Measurements from ENCODE around the gene EXD3.

EXD3 gene

GRCh38 chr9:137295849-137296669, 126.9 kb downstream of the EXD3 start:
- TF ChIP-seq, protein P1, sequence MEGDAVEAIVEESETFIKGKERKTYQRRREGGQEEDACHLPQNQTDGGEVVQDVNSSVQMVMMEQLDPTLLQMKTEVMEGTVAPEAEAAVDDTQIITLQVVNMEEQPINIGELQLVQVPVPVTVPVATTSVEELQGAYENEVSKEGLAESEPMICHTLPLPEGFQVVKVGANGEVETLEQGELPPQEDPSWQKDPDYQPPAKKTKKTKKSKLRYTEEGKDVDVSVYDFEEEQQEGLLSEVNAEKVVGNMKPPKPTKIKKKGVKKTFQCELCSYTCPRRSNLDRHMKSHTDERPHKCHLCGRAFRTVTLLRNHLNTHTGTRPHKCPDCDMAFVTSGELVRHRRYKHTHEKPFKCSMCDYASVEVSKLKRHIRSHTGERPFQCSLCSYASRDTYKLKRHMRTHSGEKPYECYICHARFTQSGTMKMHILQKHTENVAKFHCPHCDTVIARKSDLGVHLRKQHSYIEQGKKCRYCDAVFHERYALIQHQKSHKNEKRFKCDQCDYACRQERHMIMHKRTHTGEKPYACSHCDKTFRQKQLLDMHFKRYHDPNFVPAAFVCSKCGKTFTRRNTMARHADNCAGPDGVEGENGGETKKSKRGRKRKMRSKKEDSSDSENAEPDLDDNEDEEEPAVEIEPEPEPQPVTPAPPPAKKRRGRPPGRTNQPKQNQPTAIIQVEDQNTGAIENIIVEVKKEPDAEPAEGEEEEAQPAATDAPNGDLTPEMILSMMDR (IDR thresholded peaks at IDR 0.05; ENCODE audit: low read depth, low read length, missing control alignments), result no peak
- peak overlapping the region; percentile 20; the same call in 1 of the 2 replicates for H3K4me3 ChIP-seq (ENCODE audit: low read depth, low read length)
- no peak for DNase-seq (ENCODE audit: low read depth)

DNA sequence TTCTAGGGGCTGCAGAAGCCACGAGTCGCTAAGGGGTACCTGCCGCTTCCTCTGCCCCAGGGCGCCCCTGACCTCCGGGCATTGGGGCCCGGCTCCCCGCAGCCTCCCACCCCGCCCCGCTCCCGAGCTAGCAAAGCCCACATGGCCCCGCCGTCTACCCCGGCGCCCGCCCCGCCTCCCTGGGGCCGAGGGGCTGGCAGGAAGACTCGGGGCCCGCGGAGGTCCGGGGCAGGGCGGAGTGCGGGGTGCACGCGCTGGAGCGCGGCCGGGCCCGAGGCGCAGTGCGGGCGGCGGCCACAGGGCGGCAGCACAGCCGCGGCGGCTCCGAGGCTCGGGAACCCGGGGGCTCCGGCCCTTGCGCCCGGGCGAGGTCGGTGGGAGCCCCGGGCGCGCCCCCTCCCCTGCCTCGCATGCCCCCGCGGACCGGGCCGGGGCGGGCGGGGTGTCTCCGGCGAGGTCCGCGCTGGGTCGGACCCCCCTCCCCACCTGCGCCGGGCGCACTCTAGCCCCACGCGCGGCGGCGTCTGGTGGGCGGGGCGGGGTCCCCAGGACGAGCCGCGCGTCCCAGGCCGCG, 127.6 kb downstream of the EXD3 start:
- no peak for DNase-seq (ENCODE audit: low read depth)
- TF ChIP-seq, protein P1 (IDR thresholded peaks at IDR 0.05; ENCODE audit: low read depth, low read length, missing control alignments), result peak; percentile 66
- peak overlapping the region; percentile 20; the same call in 1 of the 2 replicates for H3K4me3 ChIP-seq (ENCODE audit: low read depth, low read length)

DNA sequence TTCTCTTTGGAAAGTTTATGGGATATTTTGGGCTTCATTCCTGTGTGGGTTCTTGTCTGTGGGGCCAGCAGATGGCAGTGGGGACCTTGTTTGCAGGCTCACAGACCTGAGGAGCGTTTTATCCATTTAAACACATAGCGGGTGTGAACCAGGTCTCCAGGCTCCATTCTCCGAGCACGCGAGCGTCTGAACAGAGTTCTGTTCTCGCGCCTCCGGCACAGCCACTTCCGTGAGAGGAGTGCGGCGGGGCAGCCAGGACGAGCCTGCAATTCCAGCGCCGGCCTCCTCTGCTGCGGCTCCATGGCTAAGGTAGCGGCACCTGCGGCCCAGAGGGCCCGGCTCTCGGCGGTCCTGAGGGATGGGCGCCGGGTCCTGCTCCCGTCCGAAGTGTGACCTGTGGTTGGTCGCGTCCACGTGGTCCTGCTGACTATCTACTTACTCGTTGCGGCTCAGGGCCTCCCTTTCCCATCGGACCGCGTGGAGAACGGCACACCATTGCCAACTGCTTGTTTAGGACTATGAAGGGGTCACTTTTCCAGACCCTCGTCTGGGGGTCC, 128.2 kb downstream of the EXD3 start:
- TF ChIP-seq, protein P1 (IDR thresholded peaks at IDR 0.05; ENCODE audit: low read depth, low read length, missing control alignments), result peak; percentile 32
- DNase-seq (ENCODE audit: low read depth), result no peak
- no peak overlapping the region for H3K4me3 ChIP-seq (ENCODE audit: low read depth, low read length)

- H3K4me3 ChIP-seq (ENCODE audit: low read depth, low read length), result no peak overlapping the region
- TF ChIP-seq, protein P1 (IDR thresholded peaks at IDR 0.05; ENCODE audit: low read depth, low read length, missing control alignments), result no peak
- no peak for DNase-seq (ENCODE audit: low read depth)
Measured at GRCh38 chr9:137294091-137294680, 128.8 kb downstream of the EXD3 start.

DNA sequence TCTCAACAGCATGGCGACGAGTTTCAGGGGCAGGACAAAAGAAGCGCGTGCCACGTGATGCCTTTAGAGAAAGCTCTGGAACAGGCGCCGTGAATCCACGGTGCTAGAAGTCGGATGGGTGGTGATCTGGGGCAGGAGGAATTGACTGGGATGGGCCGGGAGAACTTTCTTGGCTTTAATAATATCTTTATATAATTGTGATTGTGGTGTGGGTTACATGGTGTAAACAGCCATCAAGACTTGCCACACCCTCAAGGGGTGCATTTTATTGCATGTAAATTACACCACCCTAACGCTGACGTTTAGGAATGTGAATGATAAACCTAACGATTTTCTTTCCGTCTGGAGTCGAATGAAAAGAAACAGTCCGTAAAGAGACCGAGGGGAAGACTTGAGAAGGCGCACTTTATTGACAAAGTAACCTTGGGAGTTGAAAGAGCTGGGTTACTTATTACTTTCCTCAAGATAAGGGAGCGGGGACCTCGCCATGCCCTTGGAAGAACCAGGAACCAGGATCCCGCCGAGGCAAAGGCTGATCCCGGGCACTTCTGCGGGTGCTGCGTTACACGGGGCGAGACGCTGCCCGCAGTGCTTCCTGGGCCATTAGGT, 129.4 kb downstream of the EXD3 start:
- DNase-seq (ENCODE audit: low read depth), result no peak
- no peak overlapping the region for H3K4me3 ChIP-seq (ENCODE audit: low read depth, low read length)
- TF ChIP-seq, protein P1 (IDR thresholded peaks at IDR 0.05; ENCODE audit: low read depth, low read length, missing control alignments), result no peak

DNA sequence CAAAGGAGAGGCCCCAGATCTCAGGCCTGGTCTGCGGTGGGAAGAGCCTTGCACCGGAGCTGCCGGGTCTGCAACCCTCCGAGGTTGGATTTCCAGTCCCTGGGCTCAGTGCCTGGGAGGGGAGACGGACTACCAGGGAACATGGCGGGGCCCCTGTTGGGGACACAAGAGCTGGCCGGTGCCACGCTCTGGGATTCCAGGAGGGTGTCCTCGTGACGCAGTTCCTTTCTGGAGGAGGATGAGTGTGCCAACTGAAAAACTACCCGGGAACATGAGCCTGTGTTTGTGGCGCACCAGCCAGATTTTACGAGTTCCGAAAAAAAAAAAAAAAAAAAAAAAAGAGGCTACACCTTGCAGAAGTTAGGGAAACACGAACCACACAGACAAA, 129.9 kb downstream of the EXD3 start:
- TF ChIP-seq, protein P1 (IDR thresholded peaks at IDR 0.05; ENCODE audit: low read depth, low read length, missing control alignments), result no peak
- no peak for DNase-seq (ENCODE audit: low read depth)
- no peak overlapping the region for H3K4me3 ChIP-seq (ENCODE audit: low read depth, low read length)
